Calu3 (cell line): ENCODE data around the gene SIPA1L3. TPM values are rescaled to one million over a fixed set of nuclear protein-coding genes. Genes with fewer than 3 reads are reported as not detected.

Source experiments
- BruUV-seq: library from RNA; stranded (reverse); fragments of 400-500 nt; replicated peaks from 2 replicates; lab custom pipeline; 2021; lab: Mats Ljungman, UMichigan
- CTCF ChIA-PET: fragments of 300-600 bp; sonication (Branson Sonifier 250); formaldehyde crosslinking; loops from one replicate; lab custom pipeline; 2022; ENCODE audit warnings: antibody characterized with exemption; lab: Charles Lee
- DNase-seq: peaks from one replicate; pipeline ENCODE4 v3.0.0; 2022
- H3K27ac Mint-ChIP-seq: one replicate; pipeline ENCODE4 v1.8.0; 2022; ENCODE audit warnings: mixed read lengths; ENCODE audit not compliant: unreplicated experiment
- H3K27me3 Mint-ChIP-seq: one replicate; pipeline ENCODE4 v1.8.0; 2022; ENCODE audit warnings: mixed read lengths; ENCODE audit not compliant: unreplicated experiment
- H3K36me3 Mint-ChIP-seq: one replicate; pipeline ENCODE4 v1.8.0; 2022; ENCODE audit warnings: mild to moderate bottlenecking, moderate library complexity, mixed read lengths; ENCODE audit not compliant: insufficient read depth, unreplicated experiment
- H3K4me1 Mint-ChIP-seq: one replicate; pipeline ENCODE4 v1.8.0; 2022; ENCODE audit warnings: mild to moderate bottlenecking, low read depth, mixed read lengths; ENCODE audit not compliant: unreplicated experiment
- H3K4me3 Mint-ChIP-seq: one replicate; pipeline ENCODE4 v1.8.0; 2022; ENCODE audit warnings: mild to moderate bottlenecking, low read depth, moderate library complexity, mixed read lengths; ENCODE audit not compliant: unreplicated experiment
- H3K9me3 Mint-ChIP-seq: one replicate; pipeline ENCODE4 v1.8.0; 2022; ENCODE audit warnings: low read depth, mixed read lengths; ENCODE audit not compliant: unreplicated experiment
- intact Hi-C: fragments of 100-400 bp; cut with micrococcal nuclease; formaldehyde crosslinking; loops from one replicate; pipeline ENCODE4 v1.10.0; 2022; ENCODE audit not compliant: unreplicated experiment
- total RNA-seq: library from RNA; stranded (reverse); gene quantifications from 2 replicates; pipeline ENCODE4 v1.2.3, GENCODE V29; 2022
- TF ChIP-seq, protein P1 (sequence below): fragments of 200-600 bp; IDR thresholded peaks from one replicate; pipeline ENCODE4 v1.8.0; 2022; ENCODE audit warnings: antibody characterized with exemption; ENCODE audit not compliant: unreplicated experiment

The SIPA1L3 gene
- total RNA-seq, 1 experiment from 2014 or later: 127 TPM

DNA sequence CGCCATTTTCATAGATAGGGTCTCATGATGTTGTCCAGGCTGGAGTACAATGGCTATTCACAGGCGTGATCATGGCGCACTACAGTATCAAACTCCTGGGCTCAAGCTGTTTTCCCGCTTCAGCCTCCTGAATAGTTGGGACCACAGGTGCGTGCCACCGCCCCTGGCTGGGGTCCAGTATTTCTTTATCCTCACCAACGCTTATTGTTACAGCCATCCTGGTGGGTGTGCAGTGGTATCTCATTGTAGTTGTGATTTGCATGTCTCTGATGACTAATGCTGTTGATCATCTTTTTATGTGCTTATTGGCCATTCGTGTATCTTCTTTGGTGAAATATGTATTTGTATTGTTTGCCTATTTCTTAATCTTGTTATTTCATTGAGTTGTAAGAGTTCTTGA, 49.0 kb downstream of the SIPA1L3 start:
- no peak overlapping the region for H3K27ac Mint-ChIP-seq
- intact Hi-C loops: no loop called here
- BruUV-seq: no TSS peak
- TF ChIP-seq, protein P1, sequence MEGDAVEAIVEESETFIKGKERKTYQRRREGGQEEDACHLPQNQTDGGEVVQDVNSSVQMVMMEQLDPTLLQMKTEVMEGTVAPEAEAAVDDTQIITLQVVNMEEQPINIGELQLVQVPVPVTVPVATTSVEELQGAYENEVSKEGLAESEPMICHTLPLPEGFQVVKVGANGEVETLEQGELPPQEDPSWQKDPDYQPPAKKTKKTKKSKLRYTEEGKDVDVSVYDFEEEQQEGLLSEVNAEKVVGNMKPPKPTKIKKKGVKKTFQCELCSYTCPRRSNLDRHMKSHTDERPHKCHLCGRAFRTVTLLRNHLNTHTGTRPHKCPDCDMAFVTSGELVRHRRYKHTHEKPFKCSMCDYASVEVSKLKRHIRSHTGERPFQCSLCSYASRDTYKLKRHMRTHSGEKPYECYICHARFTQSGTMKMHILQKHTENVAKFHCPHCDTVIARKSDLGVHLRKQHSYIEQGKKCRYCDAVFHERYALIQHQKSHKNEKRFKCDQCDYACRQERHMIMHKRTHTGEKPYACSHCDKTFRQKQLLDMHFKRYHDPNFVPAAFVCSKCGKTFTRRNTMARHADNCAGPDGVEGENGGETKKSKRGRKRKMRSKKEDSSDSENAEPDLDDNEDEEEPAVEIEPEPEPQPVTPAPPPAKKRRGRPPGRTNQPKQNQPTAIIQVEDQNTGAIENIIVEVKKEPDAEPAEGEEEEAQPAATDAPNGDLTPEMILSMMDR: no peak
- peaks cover 3% of the 10 kb centered on the region for H3K4me1 Mint-ChIP-seq
- CTCF ChIA-PET: no interaction called here
- no peaks in the 10 kb centered on the region for H3K36me3 Mint-ChIP-seq
- H3K9me3 Mint-ChIP-seq: no peaks in the 10 kb centered on the region
- DNase-seq: no peak
- no peak overlapping the region for H3K4me3 Mint-ChIP-seq
- no peaks in the 10 kb centered on the region for H3K27me3 Mint-ChIP-seq

- Mint-ChIP-seq H3K27ac (no peak overlapping the region), H3K9me3 (peaks cover 4% of the 10 kb centered on the region), H3K4me1 (no peaks in the 10 kb centered on the region), H3K27me3 (no peaks in the 10 kb centered on the region), H3K36me3 (no peaks in the 10 kb centered on the region), H3K4me3 (no peak overlapping the region)
- intact Hi-C loops: no loop called here
- CTCF ChIA-PET: no interaction called here
- no peak for DNase-seq
- TF ChIP-seq, protein P1: no peak
- BruUV-seq: no TSS peak
These were observed 50.2 kb downstream of the SIPA1L3 start for GRCh38 chr19:37957176-37957575.

GRCh38 chr19:37959665-37960114, 52.7 kb downstream of the SIPA1L3 start:
- Mint-ChIP-seq H3K4me3 (no peak overlapping the region), H3K36me3 (no peaks in the 10 kb centered on the region), H3K27me3 (no peaks in the 10 kb centered on the region), H3K4me1 (peaks cover 11% of the 10 kb centered on the region), H3K9me3 (peaks cover 4% of the 10 kb centered on the region), H3K27ac (no peak overlapping the region)
- TF ChIP-seq, protein P1: no peak
- no peak for DNase-seq
- BruUV-seq: no TSS peak
- intact Hi-C loops: no loop called here
- CTCF ChIA-PET: interaction anchor here (0.7 kb wide), 1 partner anchor 628 kb away, joined by 3 read pairs; no protein-coding TSS in a partner anchor

- no TSS peak for BruUV-seq
- intact Hi-C loops: no loop called here
- Mint-ChIP-seq H3K27ac (no peak overlapping the region), H3K36me3 (no peaks in the 10 kb centered on the region), H3K9me3 (peaks cover 4% of the 10 kb centered on the region), H3K27me3 (no peaks in the 10 kb centered on the region), H3K4me1 (peaks cover 11% of the 10 kb centered on the region), H3K4me3 (no peak overlapping the region)
- TF ChIP-seq, protein P1: no peak
- CTCF ChIA-PET: interaction anchor here (0.7 kb wide), 1 partner anchor 129 kb away, joined by 4 read pairs; no protein-coding TSS in a partner anchor
- DNase-seq: no peak
These were observed 54.2 kb downstream of the SIPA1L3 start for GRCh38 chr19:37961198-37961597.
